ENCODE data around the gene NIPAL4.
A peak's percentile ranks its signal among the peaks of the same experiment; 100 is the strongest.

Gene NIPAL4

DNA sequence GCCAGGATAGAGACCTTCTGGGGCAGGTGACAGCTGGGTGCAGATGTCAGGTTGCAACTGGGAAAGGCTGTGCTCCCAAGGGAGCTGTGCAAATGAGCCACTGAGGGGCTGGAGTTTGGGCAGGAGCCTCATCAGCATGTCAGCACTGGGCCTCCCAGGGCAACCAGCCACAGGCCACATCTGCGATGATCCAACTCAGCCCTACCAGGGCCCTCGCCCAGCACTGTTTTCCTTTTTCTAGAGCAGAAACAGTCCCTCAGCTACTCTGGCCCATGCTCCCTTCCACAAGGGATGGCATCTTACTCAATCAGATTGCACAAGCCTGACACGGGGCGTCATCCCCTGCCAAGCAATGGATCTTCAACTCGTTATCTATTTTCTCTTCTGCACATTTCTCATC, 24.8 kb downstream of the NIPAL4 start:
- Mint-ChIP-seq H3K27ac (peak overlapping the region; percentile 83), H3K36me3 (peaks cover 86% of the 10 kb centered on the region)

DNA sequence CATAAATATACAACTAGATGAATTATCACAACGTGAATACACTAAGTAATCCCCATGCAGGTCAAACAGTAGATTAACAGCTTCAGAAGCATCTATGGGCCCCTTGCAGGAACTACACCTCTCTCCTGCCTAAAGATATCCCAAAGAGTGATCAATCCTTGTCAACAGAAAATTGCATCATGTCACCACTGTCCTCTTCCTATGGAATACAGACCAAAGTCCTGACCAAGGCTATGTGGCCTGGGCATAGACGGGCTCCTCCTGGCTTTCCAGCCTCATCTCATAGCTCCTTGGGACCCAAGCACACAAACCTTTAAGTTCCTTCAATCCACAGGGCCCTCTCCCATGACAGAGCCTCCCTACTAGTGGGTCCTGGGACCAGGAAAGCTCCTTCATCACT, 25.3 kb downstream of the NIPAL4 start:
- H3K4me1 Mint-ChIP-seq, result peaks cover 75% of the 10 kb centered on the region
- CTCF ChIA-PET, result interaction anchor here (1.7 to 1.9 kb wide), 2 partner anchors 9 to 15 kb away, joined by 9 read pairs; no protein-coding TSS in a partner anchor

More for the DNA sequence above, 24.8 kb downstream of the NIPAL4 start:
- Mint-ChIP-seq H3K4me1 (peaks cover 80% of the 10 kb centered on the region), H3K4me3 (no peak overlapping the region), H3K27me3 (no peaks in the 10 kb centered on the region), H3K9me3 (peaks cover 3% of the 10 kb centered on the region)
- DNase-seq, result no peak
- CTCF ChIA-PET, result interaction anchor here (0.9 to 1.9 kb wide), 3 partner anchors 8 to 15 kb away, joined by 4 to 9 read pairs (median 9); no protein-coding TSS in a partner anchor

DNA sequence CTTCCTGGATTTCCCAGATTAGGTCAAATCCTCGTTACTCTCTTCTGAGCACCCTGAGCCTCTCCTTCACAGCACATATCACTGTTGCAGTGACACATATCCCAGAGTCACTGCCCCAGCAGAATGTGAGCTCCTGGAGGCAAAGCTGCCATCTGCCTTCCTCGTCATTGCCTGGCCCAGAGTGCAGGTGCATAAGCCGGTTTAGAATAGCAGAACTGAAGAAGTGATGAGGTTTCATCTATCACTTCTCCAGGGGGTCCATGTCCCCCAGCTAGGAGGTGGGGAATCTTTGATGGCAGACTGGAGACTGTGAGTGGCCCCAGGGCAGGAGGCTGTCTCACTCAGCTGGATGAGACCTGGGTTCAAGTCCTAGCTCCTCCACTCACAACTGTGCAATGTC, 25.8 kb downstream of the NIPAL4 start:
- CTCF ChIA-PET, result interaction anchor here (0.9 to 1.9 kb wide), 3 partner anchors 9 to 18 kb away, joined by 3 to 9 read pairs (median 9); no protein-coding TSS in a partner anchor
- peaks cover 82% of the 10 kb centered on the region for H3K36me3 Mint-ChIP-seq
- H3K9me3 Mint-ChIP-seq, result peaks cover 3% of the 10 kb centered on the region
- peak overlapping the region; percentile 83 for H3K27ac Mint-ChIP-seq
- H3K27me3 Mint-ChIP-seq, result no peaks in the 10 kb centered on the region
- no peak overlapping the region for H3K4me3 Mint-ChIP-seq
- H3K4me1 Mint-ChIP-seq, result peaks cover 70% of the 10 kb centered on the region
- no peak for DNase-seq

More for the DNA sequence above, 25.3 kb downstream of the NIPAL4 start:
- Mint-ChIP-seq H3K9me3 (peaks cover 3% of the 10 kb centered on the region), H3K36me3 (peaks cover 87% of the 10 kb centered on the region), H3K4me3 (no peak overlapping the region), H3K27ac (peak overlapping the region; percentile 83), H3K27me3 (no peaks in the 10 kb centered on the region)
- no peak for DNase-seq

DNA sequence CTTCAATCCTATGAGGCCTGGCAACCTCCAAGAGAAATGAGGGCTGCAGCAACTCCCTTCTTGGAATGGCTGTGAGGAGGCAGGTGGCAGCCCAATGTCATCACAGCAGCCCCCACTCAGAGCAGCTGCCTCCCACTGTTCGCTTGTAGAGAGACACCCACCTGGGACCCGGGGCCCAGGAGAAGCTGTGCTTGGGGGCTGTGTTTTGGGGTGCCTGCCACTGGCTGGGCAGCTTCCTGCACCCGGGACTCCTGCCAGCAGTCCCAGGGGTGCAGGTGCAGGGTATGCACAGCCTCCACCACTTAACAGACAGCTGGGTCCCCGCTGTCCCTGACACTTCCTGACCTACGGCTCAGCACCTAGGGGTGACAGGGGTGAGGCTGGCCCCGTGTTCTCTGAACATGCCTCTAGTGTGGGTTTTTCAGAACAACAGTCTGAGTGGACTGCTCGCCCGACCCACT, 26.2 kb downstream of the NIPAL4 start:
- H3K27ac Mint-ChIP-seq, result peak overlapping the region; percentile 85
- no peaks in the 10 kb centered on the region for H3K27me3 Mint-ChIP-seq
- CTCF ChIA-PET, result interaction anchor here (0.9 to 1.9 kb wide), 3 partner anchors 10 to 17 kb away, joined by 3 to 9 read pairs (median 9); no protein-coding TSS in a partner anchor
- DNase-seq, result peak; percentile 46
- peaks cover 65% of the 10 kb centered on the region for H3K4me1 Mint-ChIP-seq
- H3K4me3 Mint-ChIP-seq, result no peak overlapping the region
- peaks cover 80% of the 10 kb centered on the region for H3K36me3 Mint-ChIP-seq
- H3K9me3 Mint-ChIP-seq, result peaks cover 3% of the 10 kb centered on the region

DNA sequence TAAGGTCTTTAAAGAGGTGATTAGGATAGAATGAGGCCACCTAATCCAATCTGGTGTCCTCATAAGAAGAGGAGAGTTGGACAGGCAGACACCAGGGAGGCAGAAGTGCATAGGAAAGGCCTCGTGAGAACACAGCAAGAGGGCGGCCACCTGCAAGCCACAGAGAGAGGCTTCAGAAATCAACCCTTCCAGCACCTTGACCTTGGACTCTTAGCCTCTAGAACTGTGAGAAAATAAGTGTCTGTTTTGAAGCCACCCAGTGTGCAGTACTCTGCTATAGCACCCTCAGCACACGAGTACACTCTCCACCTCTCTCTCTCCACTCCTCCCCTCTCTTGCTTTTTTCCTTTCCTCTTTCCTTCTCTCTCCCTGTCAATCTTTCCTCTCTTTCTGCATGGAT, 26.8 kb downstream of the NIPAL4 start:
- peaks cover 3% of the 10 kb centered on the region for H3K9me3 Mint-ChIP-seq
- H3K27me3 Mint-ChIP-seq, result no peaks in the 10 kb centered on the region
- peaks cover 59% of the 10 kb centered on the region for H3K4me1 Mint-ChIP-seq
- DNase-seq, result no peak
- CTCF ChIA-PET, result no interaction called here
- peak overlapping the region; percentile 85 for H3K27ac Mint-ChIP-seq
- peaks cover 79% of the 10 kb centered on the region for H3K36me3 Mint-ChIP-seq
- no peak overlapping the region for H3K4me3 Mint-ChIP-seq

DNA sequence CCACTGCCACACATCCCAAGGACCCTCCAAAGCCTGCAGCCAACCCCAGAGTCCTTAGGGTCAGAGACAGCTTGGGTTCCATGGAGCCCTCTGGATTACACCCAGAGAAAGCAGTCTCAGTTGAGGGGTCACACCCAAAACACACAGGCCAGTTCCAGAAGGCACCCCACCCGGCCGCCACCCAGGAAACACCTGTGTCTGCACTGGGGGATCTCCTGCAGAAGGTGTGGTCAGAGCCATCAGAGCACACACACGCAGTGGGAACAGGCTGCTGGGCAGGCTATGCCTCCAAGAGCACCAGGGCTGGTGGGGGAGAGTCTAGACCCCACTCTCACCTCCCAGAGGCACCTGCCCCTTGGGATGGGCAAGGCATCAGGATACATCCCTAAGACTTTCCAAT, 27.3 kb downstream of the NIPAL4 start:
- Mint-ChIP-seq H3K36me3 (peaks cover 77% of the 10 kb centered on the region), H3K27ac (peak overlapping the region; percentile 85), H3K4me1 (peaks cover 54% of the 10 kb centered on the region), H3K9me3 (peaks cover 3% of the 10 kb centered on the region), H3K4me3 (no peak overlapping the region), H3K27me3 (no peaks in the 10 kb centered on the region)
- DNase-seq, result peak; percentile 50
- CTCF ChIA-PET, result interaction anchor here (0.9 kb wide), 1 partner anchor 16 kb away, joined by 3 read pairs; no protein-coding TSS in a partner anchor

DNA sequence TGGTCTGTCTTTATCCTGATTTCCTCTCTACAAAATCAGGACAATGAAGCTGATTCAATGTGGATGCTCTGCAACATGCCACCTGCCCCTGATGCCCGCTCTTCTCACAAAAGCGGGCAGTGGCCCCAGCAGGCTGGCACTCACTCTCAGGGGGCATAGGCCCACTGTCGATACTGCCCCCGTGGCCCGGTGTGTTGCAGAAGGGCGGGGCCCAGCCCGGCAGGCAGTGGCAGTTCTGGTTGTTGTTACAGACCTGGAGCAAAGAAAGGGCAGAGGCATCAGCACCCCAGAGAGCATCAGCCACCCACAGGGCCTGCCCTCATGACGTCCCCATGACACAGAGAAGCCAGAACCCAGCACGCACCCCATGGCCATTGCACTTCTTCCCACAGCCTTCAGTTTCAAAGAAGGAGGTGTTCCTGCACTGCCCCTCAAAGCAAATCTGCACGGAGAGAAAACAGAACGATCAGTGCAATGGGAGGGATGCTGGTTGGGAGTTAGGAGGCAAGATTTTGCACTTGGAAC, 31.5 kb downstream of the NIPAL4 start:
- H3K4me3 Mint-ChIP-seq, result no peak overlapping the region
- H3K27me3 Mint-ChIP-seq, result no peaks in the 10 kb centered on the region
- no peak for DNase-seq
- peaks cover 66% of the 10 kb centered on the region for H3K36me3 Mint-ChIP-seq
- no peaks in the 10 kb centered on the region for H3K9me3 Mint-ChIP-seq
- H3K27ac Mint-ChIP-seq, result no peak overlapping the region
- CTCF ChIA-PET, result interaction anchor here (0.6 kb wide), 1 partner anchor 77 kb away, joined by 3 read pairs; no protein-coding TSS in a partner anchor
- H3K4me1 Mint-ChIP-seq, result peaks cover 44% of the 10 kb centered on the region

DNA sequence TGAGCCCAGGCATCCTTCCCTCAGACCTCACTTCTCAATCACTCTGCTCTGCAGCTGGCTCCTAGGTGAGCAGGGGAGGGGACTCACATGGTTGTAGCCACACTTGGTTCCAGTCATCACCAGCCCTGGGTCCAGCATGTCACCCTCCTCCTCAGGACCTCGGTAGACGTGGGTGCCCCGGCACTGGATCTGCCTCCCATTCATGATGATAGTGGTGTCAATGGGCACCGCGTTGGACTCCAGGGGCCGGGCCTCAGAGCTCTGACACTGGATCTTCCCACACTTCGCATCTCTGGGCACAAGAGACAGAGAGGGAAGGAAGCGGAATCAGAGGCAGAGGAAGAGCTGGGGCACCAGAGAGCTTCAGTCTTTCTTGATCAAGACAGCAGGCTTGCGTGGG, 32.9 kb downstream of the NIPAL4 start:
- H3K36me3 Mint-ChIP-seq, result peaks cover 64% of the 10 kb centered on the region
- H3K27ac Mint-ChIP-seq, result no peak overlapping the region
- no peaks in the 10 kb centered on the region for H3K9me3 Mint-ChIP-seq
- H3K4me1 Mint-ChIP-seq, result peaks cover 32% of the 10 kb centered on the region
- H3K27me3 Mint-ChIP-seq, result no peaks in the 10 kb centered on the region
- no peak for DNase-seq
- H3K4me3 Mint-ChIP-seq, result no peak overlapping the region
- CTCF ChIA-PET, result interaction anchor here (1.2 kb wide), 1 partner anchor 61 kb away, joined by 3 read pairs; no protein-coding TSS in a partner anchor

DNA sequence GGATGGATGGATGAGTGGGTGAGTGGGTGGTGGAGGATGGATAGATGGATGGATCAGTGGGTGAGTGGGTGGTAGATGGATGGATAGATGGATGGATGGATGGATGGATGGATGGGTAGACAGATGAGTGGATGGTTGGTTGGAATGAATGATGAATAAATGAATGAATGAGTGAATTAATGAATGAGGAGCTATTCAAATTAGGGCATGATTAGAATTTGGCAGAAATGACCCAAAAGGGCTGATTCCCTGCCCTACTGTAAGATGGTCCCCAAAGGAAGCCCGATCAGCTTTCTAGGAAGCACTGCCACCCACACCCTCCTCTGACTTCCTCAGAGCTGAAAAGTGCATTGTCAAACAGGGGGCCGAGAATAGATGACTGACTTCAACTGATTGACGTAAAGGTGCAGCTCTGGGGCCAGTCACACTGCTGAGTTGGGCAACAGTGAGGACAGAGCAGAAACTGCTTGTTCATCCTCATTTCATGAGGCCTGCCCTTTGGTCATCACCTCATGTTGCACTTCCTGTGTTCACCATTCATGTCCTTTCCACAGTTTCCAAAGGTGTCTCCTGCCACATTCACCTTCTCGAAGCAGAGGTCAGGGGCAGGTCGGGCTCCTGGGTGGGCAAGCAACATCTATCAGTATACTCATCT, 34.3 kb downstream of the NIPAL4 start:
- Mint-ChIP-seq H3K36me3 (peaks cover 55% of the 10 kb centered on the region), H3K4me3 (no peak overlapping the region), H3K4me1 (peaks cover 20% of the 10 kb centered on the region), H3K27me3 (no peaks in the 10 kb centered on the region), H3K9me3 (no peaks in the 10 kb centered on the region), H3K27ac (peak overlapping the region; percentile 2)
- CTCF ChIA-PET, result interaction anchor here (1.4 kb wide), 1 partner anchor 224 kb away, joined by 3 read pairs; no protein-coding TSS in a partner anchor
- no peak for DNase-seq

DNA sequence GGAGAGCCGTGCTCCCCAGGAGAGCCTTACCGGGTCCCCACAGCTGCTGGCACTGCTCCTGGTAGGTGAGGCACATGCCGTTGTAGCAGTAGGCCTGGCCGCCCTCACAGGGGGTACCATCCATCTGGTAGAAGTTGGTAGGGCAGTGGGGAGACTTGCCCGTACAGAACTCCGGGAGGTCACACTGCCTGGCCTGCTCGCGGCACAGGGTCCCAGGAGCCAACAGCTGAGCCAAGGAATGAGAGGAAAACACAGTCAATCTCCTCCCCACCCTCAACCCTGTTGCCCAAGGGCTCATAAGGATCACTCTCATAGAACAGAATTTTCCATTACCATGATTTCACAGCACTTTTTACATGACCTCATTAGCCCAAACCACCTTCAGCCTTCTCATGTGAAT, 36.9 kb downstream of the NIPAL4 start:
- peaks cover 20% of the 10 kb centered on the region for H3K4me1 Mint-ChIP-seq

DNA sequence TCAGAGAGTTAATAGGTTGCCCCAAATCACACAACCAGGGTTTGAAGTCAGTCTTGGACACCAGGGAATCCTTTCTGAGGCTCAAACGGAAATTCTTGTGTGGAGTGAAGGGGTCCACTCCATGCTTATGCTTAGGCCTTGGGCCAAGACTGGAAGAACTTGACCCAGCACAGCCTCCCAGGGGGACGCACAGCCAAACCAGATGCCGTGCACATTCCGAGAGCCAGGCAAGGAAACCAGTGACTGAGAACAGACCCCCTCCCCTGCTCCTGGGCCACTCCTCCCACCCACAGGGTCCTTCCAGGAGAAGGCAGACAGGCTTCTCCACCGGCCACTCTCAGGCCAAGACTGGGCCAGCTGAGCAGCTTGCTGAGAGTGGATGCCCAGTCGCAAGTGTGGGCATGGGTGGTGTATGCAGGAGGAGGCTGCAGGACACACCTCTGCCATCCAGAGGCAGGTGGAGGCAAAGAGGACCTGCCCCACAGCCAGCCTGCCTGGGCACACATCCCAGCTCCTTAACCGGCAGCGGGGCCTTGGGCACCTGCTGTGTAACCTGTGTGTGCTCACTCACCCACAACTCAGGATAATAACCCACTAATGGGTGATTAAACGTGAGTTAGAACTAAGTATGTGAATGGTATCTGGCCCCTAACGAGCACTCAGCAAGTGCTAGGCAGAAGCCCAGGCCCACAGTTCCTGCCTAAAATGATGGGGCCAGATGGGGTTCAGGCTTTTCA, 38.0 kb downstream of the NIPAL4 start:
- H3K36me3 Mint-ChIP-seq, result peaks cover 64% of the 10 kb centered on the region
- no peaks in the 10 kb centered on the region for H3K27me3 Mint-ChIP-seq
- H3K4me3 Mint-ChIP-seq, result no peak overlapping the region
- CTCF ChIA-PET, result no interaction called here
- H3K9me3 Mint-ChIP-seq, result no peaks in the 10 kb centered on the region
- peaks cover 31% of the 10 kb centered on the region for H3K4me1 Mint-ChIP-seq
- DNase-seq, result no peak
- H3K27ac Mint-ChIP-seq, result no peak overlapping the region

More for the DNA sequence above, 36.9 kb downstream of the NIPAL4 start:
- H3K4me3 Mint-ChIP-seq, result no peak overlapping the region
- no peak for DNase-seq
- no peak overlapping the region for H3K27ac Mint-ChIP-seq
- no peaks in the 10 kb centered on the region for H3K9me3 Mint-ChIP-seq
- H3K36me3 Mint-ChIP-seq, result peaks cover 61% of the 10 kb centered on the region
- CTCF ChIA-PET, result interaction anchor here (0.8 kb wide), 1 partner anchor 97 kb away, joined by 3 read pairs; no protein-coding TSS in a partner anchor
- no peaks in the 10 kb centered on the region for H3K27me3 Mint-ChIP-seq

DNA sequence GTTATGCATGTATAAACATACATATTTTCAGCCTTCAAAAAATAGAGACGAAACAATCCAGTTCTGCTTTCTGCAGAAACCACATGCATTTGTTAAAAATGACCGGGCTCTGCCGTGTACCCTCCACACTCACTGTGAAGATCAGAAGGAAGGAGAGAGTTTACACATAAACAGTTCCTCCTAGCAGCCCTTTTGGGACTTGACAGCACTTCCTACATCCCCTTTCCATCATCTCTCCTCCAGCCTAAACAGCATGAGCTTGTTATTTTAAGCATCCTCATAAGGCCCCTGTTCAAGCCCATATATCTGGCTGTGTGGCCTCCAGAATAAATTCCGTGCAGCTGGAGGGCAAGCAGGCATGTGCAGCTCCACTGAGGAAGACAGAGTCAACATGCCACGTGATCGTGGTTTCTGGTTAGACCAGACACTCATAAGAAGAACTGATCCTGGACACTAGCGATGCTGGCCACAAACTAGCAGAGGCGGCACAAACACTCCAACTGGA, 42.2 kb downstream of the NIPAL4 start:
- peaks cover 33% of the 10 kb centered on the region for H3K4me1 Mint-ChIP-seq
- no peak overlapping the region for H3K4me3 Mint-ChIP-seq
- peaks cover 74% of the 10 kb centered on the region for H3K36me3 Mint-ChIP-seq
- no peaks in the 10 kb centered on the region for H3K9me3 Mint-ChIP-seq
- CTCF ChIA-PET, result interaction anchor here (0.6 kb wide), 1 partner anchor 68 kb away, joined by 3 read pairs; no protein-coding TSS in a partner anchor
- H3K27me3 Mint-ChIP-seq, result no peaks in the 10 kb centered on the region
- DNase-seq, result no peak
- peak overlapping the region; percentile 49 for H3K27ac Mint-ChIP-seq

DNA sequence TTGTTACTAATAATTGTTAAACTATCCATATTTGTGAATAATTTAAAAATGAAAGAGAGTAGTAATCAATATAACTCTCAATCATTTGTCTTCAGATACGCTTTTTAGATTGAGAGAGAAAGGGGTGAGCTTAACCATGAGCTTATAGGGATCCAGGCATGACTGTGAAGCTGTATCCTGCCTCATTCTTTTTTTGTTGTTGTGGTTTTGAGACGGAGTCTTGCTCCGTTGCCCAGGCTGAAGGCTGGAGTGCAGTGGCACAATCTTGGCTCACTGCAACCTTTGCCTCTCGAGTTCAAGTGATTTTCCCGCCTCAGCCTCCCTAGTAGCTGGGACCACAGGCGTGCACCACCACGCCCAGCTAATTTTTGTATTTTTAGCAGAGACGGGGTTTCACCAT, 44.0 kb downstream of the NIPAL4 start:
- Mint-ChIP-seq H3K9me3 (no peaks in the 10 kb centered on the region), H3K36me3 (peaks cover 80% of the 10 kb centered on the region), H3K27me3 (peaks cover 6% of the 10 kb centered on the region), H3K27ac (no peak overlapping the region), H3K4me3 (no peak overlapping the region), H3K4me1 (peaks cover 39% of the 10 kb centered on the region)
- CTCF ChIA-PET, result interaction anchor here (0.7 to 1.6 kb wide), 3 partner anchors 18 to 214 kb away, joined by 3 to 6 read pairs (median 4); no protein-coding TSS in a partner anchor
- DNase-seq, result no peak

DNA sequence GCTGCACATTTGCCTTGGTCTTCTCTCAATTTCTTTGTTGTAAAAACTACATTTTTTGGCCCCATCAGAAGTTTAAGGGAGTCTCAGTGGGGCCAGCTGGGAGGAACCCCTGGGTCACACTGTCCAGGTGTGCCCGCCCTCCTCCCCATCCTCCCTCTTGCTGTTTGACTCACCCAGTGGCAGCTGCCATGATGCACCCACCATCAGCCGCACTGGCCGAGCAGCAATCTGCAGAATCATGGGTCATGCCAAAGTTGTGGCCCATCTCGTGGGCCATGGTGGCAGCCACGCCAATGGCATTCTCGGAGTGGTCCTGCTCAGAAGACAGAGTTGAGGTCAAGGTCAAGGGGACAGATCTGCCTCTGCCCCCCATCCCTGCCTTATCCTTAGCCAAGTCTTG, 45.5 kb downstream of the NIPAL4 start:
- Mint-ChIP-seq H3K36me3 (peaks cover 84% of the 10 kb centered on the region), H3K27me3 (peaks cover 6% of the 10 kb centered on the region), H3K4me1 (peaks cover 39% of the 10 kb centered on the region), H3K9me3 (no peaks in the 10 kb centered on the region), H3K27ac (peak overlapping the region; percentile 60), H3K4me3 (no peak overlapping the region)
- CTCF ChIA-PET, result interaction anchor here (2.2 kb wide), 1 partner anchor 213 kb away, joined by 5 read pairs; no protein-coding TSS in a partner anchor
- no peak for DNase-seq
